HG03575 (cell line): Measurements from ENCODE around the gene CPLX3.

Experiments used
- ATAC-seq: cut with Tn5 transposase; IDR thresholded peaks from one replicate; pipeline ENCODE4 v1.9.1; 2021; ENCODE audit not compliant: unreplicated experiment, insufficient number of reproducible peaks, low FRiP score; ENCODE audit errors: extremely low read depth

CPLX3 gene

GRCh38 chr15:74821790-74822158, 4.7 kb upstream of the CPLX3 start:
- no peak for ATAC-seq

- ATAC-seq = no peak
These were observed 4.2 kb upstream of the CPLX3 start for GRCh38 chr15:74822233-74822632.

DNA sequence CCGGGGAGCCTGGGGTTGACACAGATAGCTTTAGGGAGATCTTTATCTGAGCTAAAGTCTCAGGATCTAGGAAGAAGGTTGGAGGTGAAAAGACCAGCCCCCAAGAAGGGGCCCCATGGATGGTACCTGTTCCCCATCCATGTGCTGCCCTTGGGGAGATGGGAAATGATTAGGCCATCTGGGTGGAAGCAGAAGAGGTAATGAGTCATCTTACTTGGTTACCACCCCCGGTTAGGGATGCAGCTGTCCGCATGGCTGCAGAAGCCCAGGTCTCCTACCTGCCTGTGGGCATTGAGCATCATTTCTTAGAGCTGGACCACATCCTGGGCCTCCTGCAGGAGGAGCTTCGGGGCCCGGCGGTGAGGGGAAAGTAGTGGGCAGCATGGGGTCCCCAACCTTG, 3.1 kb upstream of the CPLX3 start:
- ATAC-seq = no peak

DNA sequence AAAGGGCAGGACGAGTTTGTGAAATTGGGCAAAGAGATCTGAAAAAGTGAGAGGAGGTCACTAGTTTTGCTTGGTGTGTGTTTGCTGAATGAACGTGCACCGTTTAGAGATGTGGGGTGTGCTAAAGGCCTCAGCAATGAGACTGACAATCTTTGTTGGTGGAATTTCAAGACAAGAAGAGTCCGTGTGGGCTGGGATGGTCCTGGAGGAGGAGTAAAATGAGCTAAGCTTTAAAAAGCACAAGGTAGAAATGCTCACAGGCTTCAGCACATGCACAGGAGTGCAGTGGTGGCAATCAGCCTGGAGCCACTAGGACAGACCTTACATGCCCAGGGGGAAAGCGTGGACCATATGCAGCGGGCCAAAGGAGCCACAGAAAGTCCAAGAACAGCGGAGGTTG, 1.5 kb upstream of the CPLX3 start:
- no peak for ATAC-seq

DNA sequence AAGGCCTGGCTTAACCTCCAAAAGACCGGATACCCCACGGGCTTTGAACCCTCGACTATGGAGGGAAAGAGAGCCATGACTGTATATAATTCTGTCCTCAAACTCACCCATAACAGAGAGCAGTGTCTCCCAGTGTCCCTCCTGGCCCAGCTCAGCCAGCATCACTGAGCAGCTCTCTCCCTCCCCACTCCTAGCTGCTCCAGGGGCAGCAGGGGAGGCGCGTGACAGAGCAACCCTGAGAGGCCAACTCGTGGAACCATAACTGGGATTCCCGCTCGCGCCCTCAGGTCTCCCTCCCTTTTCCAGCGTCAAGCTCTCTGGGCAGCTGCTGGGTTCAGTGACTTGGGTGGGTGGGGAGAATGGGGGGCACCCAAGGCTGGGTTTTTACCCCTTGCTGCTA, 561 bp upstream of the CPLX3 start:
- no peak for ATAC-seq

DNA sequence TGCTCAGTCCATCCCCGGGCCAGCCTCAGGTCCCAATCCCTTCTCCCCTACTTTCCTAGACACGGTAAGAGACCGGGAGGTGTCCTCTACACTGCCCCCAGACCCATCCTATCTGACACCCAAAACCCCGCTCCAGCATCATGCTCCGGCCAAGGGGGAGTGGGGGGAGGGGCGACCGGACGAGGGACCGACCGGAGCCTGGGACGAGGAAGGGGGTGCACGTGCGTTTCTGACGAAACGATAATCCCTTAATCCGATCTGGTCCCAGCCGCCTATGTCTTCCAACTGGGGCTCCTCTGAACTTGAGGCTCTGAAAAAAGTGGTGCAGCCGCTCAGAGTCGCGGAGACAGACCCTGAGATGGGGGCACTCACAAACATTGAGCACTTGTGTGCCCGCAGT, 494 bp downstream of the CPLX3 start:
- ATAC-seq = no peak

DNA sequence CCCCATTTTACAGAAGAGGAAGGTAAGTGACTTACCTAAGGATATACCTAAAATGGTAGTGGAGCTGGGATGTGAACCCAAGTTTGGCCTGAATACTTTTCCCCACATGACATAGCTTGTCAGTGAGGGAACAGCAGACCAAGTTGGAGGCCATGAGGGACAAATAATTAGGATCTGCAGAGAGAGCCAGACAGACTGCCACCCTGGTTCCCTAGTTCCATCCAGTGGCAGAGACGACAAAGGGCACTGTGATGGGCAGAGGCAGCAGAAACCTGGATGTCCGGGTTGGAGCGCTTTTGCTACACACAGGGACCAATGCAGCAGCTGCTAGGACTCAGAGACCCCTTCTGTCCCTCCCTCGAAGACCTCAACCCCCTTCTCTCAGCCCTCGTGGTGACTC, 1.2 kb downstream of the CPLX3 start:
- ATAC-seq = no peak

DNA sequence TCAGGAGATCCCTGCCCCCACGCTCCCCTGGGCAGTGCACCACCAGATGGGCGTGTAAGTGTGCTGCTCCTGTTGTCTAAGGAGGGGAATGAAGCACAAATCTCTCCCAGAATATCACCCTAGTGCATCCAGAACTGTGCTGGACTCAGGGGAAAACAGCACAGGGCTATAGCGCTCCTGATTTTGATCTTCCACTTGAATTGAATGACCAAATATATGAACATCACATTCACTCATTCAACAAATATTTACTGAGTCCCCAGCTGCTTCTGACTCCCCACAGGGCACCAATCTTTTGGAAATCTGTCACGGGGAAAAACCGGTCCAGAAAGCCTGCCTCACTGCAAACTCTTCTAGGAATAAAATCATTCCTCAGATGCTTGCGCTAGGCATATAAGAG, 2.4 kb downstream of the CPLX3 start:
- no peak for ATAC-seq

DNA sequence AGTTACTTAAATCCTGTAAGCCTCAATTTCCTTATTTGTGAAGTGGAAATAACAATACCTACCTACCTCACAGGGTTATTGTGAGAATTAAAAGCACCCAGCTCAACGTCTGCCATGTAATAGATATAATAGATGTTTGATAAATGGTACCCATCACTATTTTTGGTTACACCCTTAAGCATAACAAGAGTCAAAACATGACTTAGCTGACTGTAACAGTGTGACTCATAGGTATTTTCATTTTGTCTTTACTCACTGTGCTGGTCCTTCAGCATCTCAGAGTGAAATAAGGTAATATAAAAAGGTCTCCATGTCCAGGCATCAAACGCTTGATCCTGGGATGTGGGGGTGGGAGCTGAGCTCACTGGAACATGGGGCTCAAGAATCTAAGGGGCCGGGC, 3.1 kb downstream of the CPLX3 start:
- ATAC-seq = no peak

DNA sequence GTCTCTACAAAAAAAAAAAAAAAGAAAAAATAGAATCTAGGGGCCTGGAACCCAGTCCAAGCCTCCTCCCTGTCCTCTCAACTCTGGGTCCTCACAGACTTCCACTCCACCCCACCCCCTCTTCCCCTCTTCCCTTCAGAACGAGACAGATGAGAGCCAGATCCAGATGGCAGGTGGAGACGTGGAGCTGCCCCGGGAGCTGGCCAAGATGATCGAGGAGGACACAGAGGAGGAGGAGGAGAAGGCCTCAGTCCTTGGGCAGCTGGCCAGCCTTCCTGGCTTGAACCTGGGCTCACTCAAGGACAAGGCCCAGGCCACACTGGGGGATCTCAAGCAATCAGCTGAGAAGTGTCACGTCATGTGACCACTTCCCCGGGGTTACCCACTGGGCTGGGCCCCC, 3.6 kb downstream of the CPLX3 start:
- ATAC-seq = no peak

DNA sequence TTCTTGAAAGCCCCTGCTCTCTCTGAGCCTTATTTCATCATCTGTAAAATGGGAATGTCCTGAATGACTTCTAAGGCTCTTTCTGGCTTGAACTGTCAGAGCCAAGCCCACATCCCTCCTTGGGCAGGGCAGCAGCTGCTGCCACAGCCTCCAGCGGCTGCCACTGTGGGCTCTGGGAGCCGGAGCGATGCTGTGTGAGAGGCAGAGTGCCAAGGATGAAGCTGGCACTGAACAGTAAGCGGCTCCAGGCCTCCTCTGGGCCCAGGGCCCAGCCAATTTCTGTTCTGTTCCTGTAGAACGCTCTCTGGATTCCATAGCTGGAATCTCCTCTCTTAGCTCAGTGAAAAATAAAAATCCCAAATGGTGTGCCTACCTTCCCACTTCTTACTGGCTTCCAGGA, 4.4 kb downstream of the CPLX3 start:
- no peak for ATAC-seq

- ATAC-seq = no peak
These were observed 5.5 kb downstream of the CPLX3 start for GRCh38 chr15:74831813-74832495.

DNA sequence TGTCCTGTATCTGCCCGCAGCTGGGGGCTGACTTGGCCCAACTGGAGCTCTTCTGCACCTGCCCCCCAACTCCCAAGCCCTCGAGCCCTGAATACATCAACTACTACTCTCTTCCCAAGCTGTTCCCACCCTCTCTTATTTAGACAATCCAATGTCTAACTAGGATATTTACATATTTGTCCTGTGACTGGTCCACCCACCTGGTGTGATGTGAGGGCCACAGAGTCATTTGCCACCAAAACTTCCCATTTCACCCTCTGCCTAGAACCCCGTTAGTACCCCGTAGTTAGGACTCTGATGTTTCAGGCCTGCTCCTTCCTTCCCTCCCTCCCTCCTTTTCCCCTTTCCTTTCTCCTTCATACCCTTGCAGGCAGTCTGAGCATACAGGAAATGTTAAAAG, 6.4 kb downstream of the CPLX3 start:
- ATAC-seq = no peak

GRCh38 chr15:74833376-74834107, 7.1 kb downstream of the CPLX3 start:
- no peak for ATAC-seq

DNA sequence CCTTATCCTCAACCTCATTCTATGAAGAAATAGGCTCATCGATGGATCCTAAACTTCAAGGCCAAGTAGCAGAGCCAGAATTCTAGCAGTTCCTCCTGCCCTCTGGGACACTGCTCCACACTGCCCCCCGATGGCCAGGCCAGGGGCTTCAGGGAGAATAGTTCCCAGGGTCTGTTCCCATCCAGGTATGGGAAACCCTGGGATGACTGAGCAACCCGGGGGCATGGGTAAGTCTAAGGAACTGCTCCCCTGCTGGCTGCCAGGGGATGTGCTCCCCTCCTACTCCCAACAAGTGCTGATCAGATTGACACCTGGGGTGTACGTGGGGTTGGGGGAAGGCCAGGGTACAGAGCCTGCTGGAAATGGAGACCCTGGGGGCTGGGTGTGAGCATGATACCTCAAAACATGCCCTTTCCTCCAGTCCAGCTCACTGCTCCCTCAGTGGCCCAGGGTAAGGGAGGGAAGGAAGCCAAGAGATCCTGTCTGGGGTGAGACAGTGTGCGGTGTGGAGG, 8.9 kb downstream of the CPLX3 start:
- no peak for ATAC-seq

DNA sequence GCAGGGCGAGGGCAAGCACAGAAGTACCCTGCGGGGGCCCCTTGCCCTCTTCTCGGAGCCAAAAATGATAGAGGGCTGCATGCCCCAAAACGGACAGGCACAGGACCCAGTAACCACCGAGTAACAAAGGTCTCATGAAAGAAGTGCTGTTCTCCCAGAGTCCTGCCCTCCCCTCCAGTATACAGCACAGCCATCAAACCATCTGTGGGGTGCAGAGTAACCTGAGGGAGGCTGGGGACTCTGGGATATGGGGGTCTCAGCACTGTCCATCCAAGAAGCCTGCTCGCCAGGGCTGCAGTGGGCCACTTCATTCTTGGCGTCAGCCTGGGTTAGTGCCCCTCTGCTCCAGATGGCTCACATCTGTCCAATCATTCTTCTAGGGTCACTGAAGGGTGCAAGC, 10.4 kb downstream of the CPLX3 start:
- ATAC-seq = no peak

- no peak for ATAC-seq
These were observed 11.2 kb downstream of the CPLX3 start for GRCh38 chr15:74837482-74838136.

GRCh38 chr15:74838137-74838516, 11.7 kb downstream of the CPLX3 start:
- no peak for ATAC-seq

GRCh38 chr15:74838746-74839525, 12.5 kb downstream of the CPLX3 start:
- ATAC-seq = no peak
